SH-SY5Y (cell line): ENCODE results near the gene FCRL2.

Experiments
- GATA2 ChIP-seq: IDR thresholded peaks from 2 replicates; pipeline ENCODE4 v1.6.1; 2011; ENCODE audit warnings: mild to moderate bottlenecking, low read depth, low read length
- GATA3 ChIP-seq: IDR thresholded peaks from 2 replicates; pipeline ENCODE4 v1.6.1; 2011; ENCODE audit warnings: low read depth, mild to moderate bottlenecking, low read length, moderate library complexity

- TF ChIP-seq GATA2 (no peak), GATA3 (no peak)
Observed at GRCh38 chr1:157776971-157777391, at the start of gene FCRL2.
